ENCODE results near the gene SFI1.
A peak's percentile ranks its signal among the peaks of the same experiment; 100 is the strongest.
"Not testable (repeated sequence)": the region's sequence is repeated elsewhere in the genome, so short reads cannot be mapped to it uniquely, and the experiment has no call there.

SFI1 gene

GRCh38 chr22:31540166-31540565 lies 43.8 kb downstream of the SFI1 start:
- not testable (repeated sequence) for DNase-seq (ENCODE audit: low read depth in 3 of 3, low spot score in 1 of 3)

DNA sequence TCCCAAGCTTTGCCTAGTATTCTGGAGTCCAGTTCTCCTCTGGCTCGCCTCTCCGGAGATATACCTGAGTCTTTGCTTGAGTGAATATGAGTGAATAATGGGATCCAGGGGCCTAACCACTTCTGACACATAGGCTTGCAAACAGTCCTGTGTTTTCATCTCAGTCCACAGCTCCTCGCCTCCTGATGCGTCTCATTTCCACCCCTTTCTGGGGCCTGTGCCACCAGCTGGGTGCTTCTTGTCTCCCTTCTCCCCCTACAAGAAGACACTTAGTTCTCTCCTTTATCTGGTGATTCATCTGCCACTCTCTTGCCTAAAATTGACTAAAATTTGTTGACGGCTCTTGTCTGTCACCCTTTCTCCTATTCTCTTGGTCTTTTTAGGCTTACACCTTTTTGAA lies 44.6 kb downstream of the SFI1 start:
- DNase-seq (ENCODE audit: low read depth in 3 of 3, low spot score in 1 of 3), result no peak

DNA sequence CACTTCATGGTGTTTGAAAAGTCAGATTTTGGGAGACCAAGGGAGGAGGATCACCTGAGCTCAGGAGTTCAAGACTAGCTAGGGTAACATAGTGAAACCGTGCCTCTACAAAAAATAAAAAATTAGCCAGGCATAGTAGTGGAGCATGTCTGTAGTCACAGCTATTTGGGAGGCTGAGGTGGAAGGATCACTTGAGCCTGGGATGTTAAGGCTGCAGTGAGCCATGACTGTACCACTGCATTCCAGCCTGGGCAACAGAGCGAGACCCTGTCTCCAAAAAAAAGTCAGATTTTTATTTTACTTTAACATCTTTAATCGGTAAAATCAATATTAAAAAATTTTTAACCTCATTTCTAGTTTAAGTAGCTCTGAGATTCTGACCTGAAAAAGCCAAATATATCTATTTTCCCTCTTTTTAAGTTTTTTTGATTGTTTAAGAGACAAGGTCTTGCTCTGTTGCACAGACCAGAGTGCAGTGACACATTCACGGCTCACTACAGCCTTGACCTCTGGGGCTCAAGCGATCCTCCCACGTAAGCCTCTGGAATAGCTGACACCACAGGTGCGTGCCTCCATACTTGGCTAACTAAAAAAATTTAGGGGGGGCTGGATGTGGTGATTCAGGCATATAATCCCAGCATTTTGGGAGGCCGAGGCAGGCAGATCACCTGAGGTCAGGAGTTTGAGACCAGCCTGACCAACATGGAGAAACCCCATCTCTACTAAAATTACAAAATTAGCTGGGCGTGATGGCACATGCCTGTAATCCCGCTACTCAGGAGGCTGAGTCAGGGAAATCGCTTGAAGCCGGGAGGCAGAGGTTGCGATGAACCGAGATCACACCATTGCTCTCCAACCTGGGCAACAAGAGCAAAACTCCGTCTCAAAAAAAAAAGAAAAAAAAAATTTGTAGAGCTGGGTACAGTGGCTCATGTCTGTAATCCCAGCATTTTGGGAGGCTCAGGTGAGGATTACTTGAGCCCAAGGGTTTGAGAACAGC lies 48.4 kb downstream of the SFI1 start:
- DNase-seq (ENCODE audit: low read depth in 3 of 3, low spot score in 1 of 3), result no peak

GRCh38 chr22:31550871-31551370 lies 54.6 kb downstream of the SFI1 start:
- DNase-seq (ENCODE audit: low read depth in 3 of 3, low spot score in 1 of 3), result no peak

DNA sequence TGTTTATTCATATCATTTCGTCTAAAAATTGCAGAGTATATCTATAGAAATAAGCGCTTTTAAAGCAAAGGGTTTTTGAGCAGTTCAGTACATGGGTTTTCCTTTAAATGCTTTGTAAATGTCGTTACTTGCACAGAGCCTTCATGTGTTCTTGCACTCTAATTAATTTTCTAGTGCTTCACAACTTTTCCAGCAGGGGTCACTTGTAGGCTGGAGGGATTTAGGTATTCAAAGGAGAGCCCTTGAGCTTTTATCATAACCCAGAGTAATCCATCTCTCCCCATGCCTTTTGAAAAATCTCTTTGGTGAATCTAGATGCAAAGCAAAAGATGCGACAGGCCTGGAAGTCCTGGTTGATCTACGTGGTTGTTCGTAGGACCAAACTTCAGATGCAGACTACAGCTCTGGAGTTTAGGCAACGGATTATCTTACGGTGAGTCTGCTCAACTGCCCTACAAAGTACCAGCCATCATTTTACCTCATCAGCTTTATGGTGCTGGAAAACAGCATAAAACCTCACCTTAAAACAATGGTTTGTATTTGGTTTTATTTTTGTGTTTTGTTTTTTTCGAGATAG lies 60.4 kb downstream of the SFI1 start:
- no peak for DNase-seq (ENCODE audit: low read depth in 3 of 3, low spot score in 1 of 3)

DNA sequence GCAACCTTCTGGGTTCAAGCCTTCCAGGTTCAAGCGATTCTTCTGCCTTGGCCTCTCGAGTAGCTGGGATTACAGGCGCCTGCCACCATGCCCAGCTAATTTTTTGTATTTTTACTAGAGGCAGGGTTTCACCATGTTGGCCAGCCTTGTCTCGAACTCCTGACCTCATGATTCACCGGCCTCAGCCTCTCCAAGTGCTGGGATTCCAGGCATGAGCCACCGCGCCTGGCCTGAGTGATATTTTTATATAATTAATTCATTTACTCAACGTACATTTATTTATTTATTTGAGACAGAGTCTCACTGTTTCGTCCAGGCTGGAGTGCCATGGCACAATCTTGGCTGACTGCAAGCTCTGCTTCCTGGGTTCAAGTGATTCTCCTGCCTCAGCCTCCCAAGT lies 62.2 kb downstream of the SFI1 start:
- not testable (repeated sequence) for DNase-seq (ENCODE audit: low read depth in 3 of 3, low spot score in 1 of 3)

- DNase-seq (ENCODE audit: low read depth in 3 of 3, low spot score in 1 of 3), result peak in 1 of 3 donors; percentile 23
Observed at GRCh38 chr22:31561238-31561887, 65.0 kb downstream of the SFI1 start.

GRCh38 chr22:31561970-31562369 lies 65.6 kb downstream of the SFI1 start:
- no peak for DNase-seq (ENCODE audit: low read depth in 3 of 3, low spot score in 1 of 3)

GRCh38 chr22:31566484-31566883 lies 70.1 kb downstream of the SFI1 start:
- no peak for DNase-seq (ENCODE audit: low read depth in 3 of 3, low spot score in 1 of 3)

DNA sequence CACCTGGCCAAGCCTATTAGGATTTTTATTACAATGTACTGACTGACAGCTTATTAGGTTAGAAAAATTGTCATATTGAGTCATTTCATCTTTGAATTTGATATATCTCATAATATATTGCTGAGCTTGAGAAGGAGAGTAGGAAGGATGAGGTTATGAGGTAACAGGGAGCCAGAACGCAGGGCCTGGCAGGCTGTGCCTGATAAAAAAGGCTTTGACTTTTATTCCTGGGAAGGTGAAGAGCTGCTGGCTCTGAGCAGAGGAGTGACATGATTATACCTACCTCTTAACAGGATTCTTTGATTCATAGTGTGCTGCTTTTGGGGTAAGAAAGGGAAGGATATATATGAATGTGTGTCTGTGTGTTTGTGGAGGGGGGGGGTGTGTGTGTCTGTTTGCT lies 70.9 kb downstream of the SFI1 start:
- no peak for DNase-seq (ENCODE audit: low read depth in 3 of 3, low spot score in 1 of 3)

- DNase-seq (ENCODE audit: low read depth in 3 of 3, low spot score in 1 of 3), result no peak
Observed at GRCh38 chr22:31567702-31568101, 71.4 kb downstream of the SFI1 start.

DNA sequence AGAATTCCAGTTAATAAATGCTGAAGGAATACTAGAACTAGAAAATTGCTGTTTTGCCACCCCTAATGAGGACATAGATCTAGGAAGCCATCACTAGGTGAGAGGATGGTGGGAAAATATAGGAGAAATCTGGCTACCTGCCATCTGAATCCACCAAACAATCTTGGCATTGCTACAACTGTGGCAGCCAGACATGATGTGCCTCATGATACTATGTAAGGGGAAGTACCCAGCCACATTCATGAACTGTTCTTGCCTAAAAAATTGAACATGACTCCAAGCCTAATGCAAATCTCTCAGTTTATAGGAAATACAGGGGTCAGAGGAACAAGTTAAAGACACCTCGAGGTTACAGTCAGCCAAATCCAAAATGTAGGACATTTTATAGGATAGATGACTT lies 72.8 kb downstream of the SFI1 start:
- DNase-seq (ENCODE audit: low read depth in 3 of 3, low spot score in 1 of 3), result no peak

DNA sequence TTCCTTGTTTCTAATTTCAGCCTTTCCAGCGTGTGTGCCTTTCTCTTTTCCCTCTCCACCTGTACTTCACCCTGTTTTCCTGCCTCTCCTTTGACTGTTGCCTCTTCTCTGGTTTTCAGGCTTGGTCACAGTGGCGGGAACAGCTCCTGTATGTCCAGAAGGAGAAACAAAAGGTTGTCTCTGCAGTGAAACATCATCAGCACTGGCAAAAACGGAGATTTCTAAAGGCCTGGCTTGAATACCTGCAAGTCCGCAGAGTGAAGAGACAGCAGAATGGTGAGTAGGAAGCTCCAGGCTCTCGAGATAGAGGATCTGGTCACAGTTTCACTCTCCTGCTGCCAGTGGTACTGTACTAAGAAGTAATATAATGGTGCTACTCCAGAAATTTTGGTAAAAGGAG lies 76.6 kb downstream of the SFI1 start:
- no peak for DNase-seq (ENCODE audit: low read depth in 3 of 3, low spot score in 1 of 3)

DNA sequence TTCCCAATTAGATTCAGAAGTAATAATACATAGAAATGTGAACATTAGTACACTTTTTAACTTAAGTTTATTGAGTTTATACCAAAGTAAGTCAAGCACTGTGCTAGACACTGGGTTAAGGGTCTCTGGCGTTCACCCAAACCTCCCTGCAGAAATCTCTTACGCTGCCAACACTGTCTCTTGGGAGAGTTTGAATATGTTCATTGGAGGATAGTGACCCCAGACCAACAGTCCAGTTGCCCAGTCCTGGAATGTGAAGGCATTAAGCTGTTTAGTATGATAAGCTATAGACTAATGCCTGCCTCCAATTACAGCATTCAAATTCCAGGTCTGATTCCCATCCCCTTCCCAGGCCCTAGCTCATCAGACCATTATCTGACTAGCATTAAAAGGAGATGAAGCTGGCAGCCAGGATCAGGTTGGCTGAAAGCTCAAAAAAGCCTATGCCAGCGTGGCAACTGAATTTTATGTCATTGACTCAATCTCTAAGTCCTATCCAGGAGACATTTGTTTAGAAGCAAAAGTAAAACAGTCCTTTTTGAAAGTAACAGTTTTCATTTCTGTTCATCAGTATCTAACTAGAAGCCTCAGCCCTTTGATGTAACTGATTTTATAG lies 77.8 kb downstream of the SFI1 start:
- no peak for DNase-seq (ENCODE audit: low read depth in 3 of 3, low spot score in 1 of 3)

DNA sequence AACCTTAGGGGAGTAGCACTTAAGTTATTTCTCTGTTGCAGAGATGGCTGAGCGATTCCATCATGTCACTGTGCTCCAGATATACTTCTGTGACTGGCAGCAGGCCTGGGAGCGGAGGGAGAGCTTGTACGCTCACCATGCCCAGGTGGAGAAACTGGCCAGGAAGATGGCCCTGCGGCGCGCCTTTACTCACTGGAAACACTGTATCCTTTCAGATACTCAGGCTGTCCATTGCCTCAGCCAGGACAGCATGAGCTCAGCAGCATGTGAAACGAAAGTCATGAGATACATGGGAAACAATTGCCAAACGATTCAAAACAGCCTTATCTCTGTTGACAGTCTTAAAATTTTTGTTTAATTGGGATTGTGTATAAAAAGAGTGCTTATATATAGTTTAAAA lies 78.9 kb downstream of the SFI1 start:
- no peak for DNase-seq (ENCODE audit: low read depth in 3 of 3, low spot score in 1 of 3)

- no peak for DNase-seq (ENCODE audit: low read depth in 3 of 3, low spot score in 1 of 3)
Observed at GRCh38 chr22:31577711-31578110, 81.4 kb downstream of the SFI1 start.

GRCh38 chr22:31578171-31578570 lies 81.8 kb downstream of the SFI1 start:
- DNase-seq (ENCODE audit: low read depth in 3 of 3, low spot score in 1 of 3), result no peak

DNA sequence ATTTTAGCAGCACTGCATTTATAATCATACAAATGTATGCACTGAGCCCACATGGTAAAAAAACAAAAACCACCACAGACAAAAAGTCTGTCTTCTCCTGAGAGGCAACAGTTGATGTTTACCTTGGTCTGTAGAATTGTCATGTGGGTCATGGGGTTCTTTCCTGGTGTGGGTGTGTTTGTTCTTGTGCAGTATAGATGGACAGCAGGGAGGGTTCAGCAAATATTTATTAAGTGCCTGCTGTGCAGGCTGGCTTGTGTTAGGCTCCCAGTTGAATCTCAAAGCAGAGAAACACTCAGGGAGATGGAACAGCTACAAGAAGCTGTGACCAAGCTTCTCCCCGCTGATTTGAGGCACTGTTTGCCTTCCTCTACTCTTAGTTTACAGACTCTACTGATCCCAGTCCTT lies 83.5 kb downstream of the SFI1 start:
- DNase-seq (ENCODE audit: low read depth in 3 of 3, low spot score in 1 of 3), result no peak

GRCh38 chr22:31583861-31584485 lies 87.6 kb downstream of the SFI1 start:
- no peak for DNase-seq (ENCODE audit: low read depth in 3 of 3, low spot score in 1 of 3)

- DNase-seq (ENCODE audit: low read depth in 3 of 3, low spot score in 1 of 3), result no peak
Observed at GRCh38 chr22:31584804-31585160, 88.4 kb downstream of the SFI1 start.

Data from stimulated activated CD4-positive, alpha-beta T cell treated with anti-CD3 and anti-CD28 coated beads, TNF-alpha, amount 100 ng/mL, for 1 hour (primary cell).